A673 (cell line): ENCODE data around the gene ARL8A. TPM values are rescaled to one million over a fixed set of nuclear protein-coding genes. Genes with fewer than 3 reads are reported as not detected.
"Not testable (repeated sequence)": the region's sequence is repeated elsewhere in the genome, so short reads cannot be mapped to it uniquely, and the experiment has no call there.

Experiments
- BruUV-seq: library from RNA; stranded (reverse); fragments of 400-500 nt; replicated peaks from 2 replicates; lab custom pipeline; 2021; lab: Mats Ljungman, UMichigan
- CTCF ChIA-PET: fragments of 300-600 bp; sonication (Branson Sonifier 250); formaldehyde crosslinking; loops from one replicate; lab custom pipeline; 2022; ENCODE audit warnings: antibody characterized with exemption; lab: Charles Lee
- POLR2A ChIA-PET: fragments of 300-600 bp; sonication (Branson Sonifier 250); formaldehyde crosslinking; loops from one replicate; lab custom pipeline; 2022; ENCODE audit warnings: antibody characterized with exemption; ENCODE audit not compliant: low non-redundant PET; lab: Charles Lee
- DNase-seq: peaks from one replicate; pipeline ENCODE4 v3.0.0-alpha.2; 2015; ENCODE audit warnings: low spot score
- H3K27ac ChIP-seq: fragments of 200-600 bp; sonication (generic); 2 replicates; pipeline ENCODE4 v1.5.1; 2016; ENCODE audit warnings: mixed run types, low read depth, mild to moderate bottlenecking, mixed read lengths, antibody characterized with exemption, low read length; ENCODE audit not compliant: poor library complexity, severe bottlenecking
- H3K27me3 ChIP-seq: fragments of 200-600 bp; sonication (generic); replicated peaks from 2 replicates; pipeline ENCODE4 v1.6.1; 2017; ENCODE audit warnings: mixed run types, low read depth, mild to moderate bottlenecking, mixed read lengths, antibody characterized with exemption, low read length; ENCODE audit not compliant: insufficient read depth, poor library complexity
- H3K36me3 ChIP-seq: fragments of 200-600 bp; sonication (generic); 2 replicates; pipeline ENCODE4 v1.6.1; 2016; ENCODE audit warnings: mixed run types, mild to moderate bottlenecking, mixed read lengths, antibody characterized with exemption, low read length; ENCODE audit not compliant: insufficient read depth, poor library complexity, severe bottlenecking
- H3K4me1 ChIP-seq: fragments of 200-600 bp; sonication (generic); 2 replicates; pipeline ENCODE4 v1.6.1; 2017; ENCODE audit warnings: mixed run types, mild to moderate bottlenecking, mixed read lengths, antibody characterized with exemption, low read length; ENCODE audit not compliant: insufficient read depth, poor library complexity, severe bottlenecking
- H3K4me3 ChIP-seq: fragments of 200-600 bp; sonication (generic); 2 replicates; pipeline ENCODE4 v1.5.1; 2016; ENCODE audit warnings: low read depth, mixed run types, mild to moderate bottlenecking, mixed read lengths, low read length; ENCODE audit not compliant: poor library complexity, severe bottlenecking
- H3K9me3 ChIP-seq: fragments of 200-600 bp; sonication (generic); 2 replicates; pipeline ENCODE4 v1.6.1; 2016; ENCODE audit warnings: mixed run types, low read depth, mild to moderate bottlenecking, mixed read lengths, antibody characterized with exemption, low read length; ENCODE audit not compliant: poor library complexity, severe bottlenecking
- CTCF ChIP-seq: fragments of 300-800, 200-600 bp; sonication (generic); conservative IDR thresholded peaks from 2 replicates; pipeline ENCODE4 v1.5.1; 2017; ENCODE audit warnings: low read depth, mild to moderate bottlenecking, antibody characterized with exemption, low read length, moderate library complexity, mixed read lengths
- EZH2 ChIP-seq: fragments of 200-600 bp; sonication (generic); IDR thresholded peaks from 2 replicates; pipeline ENCODE4 v1.6.1; 2017; ENCODE audit warnings: borderline replicate concordance, low read depth, mild to moderate bottlenecking, mixed read lengths, antibody characterized with exemption, low read length; ENCODE audit not compliant: poor library complexity, severe bottlenecking
- intact Hi-C: fragments of 100-400 bp; cut with micrococcal nuclease; formaldehyde crosslinking; loops from one replicate; pipeline ENCODE4 v1.10.0; 2022; ENCODE audit not compliant: unreplicated experiment
- total RNA-seq: library from RNA; stranded (reverse); gene quantifications from 2 replicates; pipeline ENCODE4 v1.2.3, GENCODE V29; 2021

The ARL8A gene
- total RNA-seq, 1 experiment from 2014 or later = 41.9 TPM

DNA sequence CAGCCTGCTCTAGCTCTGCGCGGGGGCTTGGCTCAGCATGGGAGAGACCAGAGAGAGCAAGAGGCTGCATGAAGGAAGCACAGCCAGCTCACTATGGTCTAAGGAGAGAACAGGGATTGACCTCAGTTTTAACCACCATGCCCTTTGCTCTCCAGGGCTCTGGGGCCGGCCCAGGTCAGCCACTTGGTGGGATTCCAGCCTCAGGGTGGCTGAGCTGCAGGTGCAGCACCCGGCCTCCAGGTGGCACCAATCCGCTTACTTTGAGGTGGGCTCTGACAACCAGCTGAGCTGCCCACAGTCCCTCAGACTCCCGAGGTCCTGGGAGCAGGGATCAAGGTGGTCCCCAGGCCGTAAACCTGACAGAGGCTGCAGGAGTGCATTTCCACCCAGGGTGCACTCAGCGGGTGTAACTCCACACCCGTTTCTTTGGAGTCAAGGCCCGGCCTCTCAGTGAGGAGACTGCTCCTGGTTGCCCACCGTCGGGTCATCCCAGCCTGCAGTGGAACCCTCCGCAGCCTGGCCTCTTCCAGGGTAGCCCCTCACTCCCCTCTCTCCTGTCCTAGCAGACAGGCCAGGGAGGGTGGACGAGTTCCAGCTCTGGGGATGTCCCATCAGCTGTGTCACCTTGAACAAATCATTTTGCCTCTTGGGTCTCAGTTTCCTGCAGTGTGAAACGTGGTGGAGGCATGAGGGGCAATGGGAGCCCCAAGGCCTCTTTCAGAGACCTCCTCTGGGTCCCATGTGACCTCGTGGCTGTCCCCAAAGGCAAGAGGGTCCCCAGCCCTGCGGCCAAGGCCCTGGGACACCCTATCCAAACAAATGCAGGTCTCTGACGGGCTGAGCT lies 48.5 kb upstream of the ARL8A start:
- H3K4me3 ChIP-seq = no peak overlapping the region

GRCh38 chr1:202191391-202191790 lies 46.9 kb upstream of the ARL8A start:
- H3K4me3 ChIP-seq, H3K27ac ChIP-seq, DNase-seq, POLR2A ChIA-PET, CTCF ChIA-PET, intact Hi-C loops, BruUV-seq, H3K36me3 ChIP-seq, H3K4me1 ChIP-seq, H3K9me3 ChIP-seq: not testable (repeated sequence)
- peaks cover 35% of the 10 kb centered on the region for H3K27me3 ChIP-seq

More for the DNA sequence above, 48.5 kb upstream of the ARL8A start:
- TF ChIP-seq EZH2 = no peak
- TF ChIP-seq CTCF = peak; percentile 90
- Histone ChIP-seq H3K27me3 (peaks cover 39% of the 10 kb centered on the region), H3K4me1 (no peaks in the 10 kb centered on the region), H3K27ac (no peak overlapping the region), H3K9me3 (no peaks in the 10 kb centered on the region), H3K36me3 (no peaks in the 10 kb centered on the region)
- intact Hi-C loops = loop anchor here (2.0 kb wide), 1 partner anchor 122 kb away; no protein-coding TSS in a partner anchor
- no TSS peak for BruUV-seq
- peak; percentile 59 for DNase-seq
- CTCF ChIA-PET = interaction anchor here (0.6 to 1.6 kb wide), 6 partner anchors 9 to 527 kb away, joined by 3 to 6 read pairs (median 4); no protein-coding TSS in a partner anchor
- POLR2A ChIA-PET = no interaction called here

DNA sequence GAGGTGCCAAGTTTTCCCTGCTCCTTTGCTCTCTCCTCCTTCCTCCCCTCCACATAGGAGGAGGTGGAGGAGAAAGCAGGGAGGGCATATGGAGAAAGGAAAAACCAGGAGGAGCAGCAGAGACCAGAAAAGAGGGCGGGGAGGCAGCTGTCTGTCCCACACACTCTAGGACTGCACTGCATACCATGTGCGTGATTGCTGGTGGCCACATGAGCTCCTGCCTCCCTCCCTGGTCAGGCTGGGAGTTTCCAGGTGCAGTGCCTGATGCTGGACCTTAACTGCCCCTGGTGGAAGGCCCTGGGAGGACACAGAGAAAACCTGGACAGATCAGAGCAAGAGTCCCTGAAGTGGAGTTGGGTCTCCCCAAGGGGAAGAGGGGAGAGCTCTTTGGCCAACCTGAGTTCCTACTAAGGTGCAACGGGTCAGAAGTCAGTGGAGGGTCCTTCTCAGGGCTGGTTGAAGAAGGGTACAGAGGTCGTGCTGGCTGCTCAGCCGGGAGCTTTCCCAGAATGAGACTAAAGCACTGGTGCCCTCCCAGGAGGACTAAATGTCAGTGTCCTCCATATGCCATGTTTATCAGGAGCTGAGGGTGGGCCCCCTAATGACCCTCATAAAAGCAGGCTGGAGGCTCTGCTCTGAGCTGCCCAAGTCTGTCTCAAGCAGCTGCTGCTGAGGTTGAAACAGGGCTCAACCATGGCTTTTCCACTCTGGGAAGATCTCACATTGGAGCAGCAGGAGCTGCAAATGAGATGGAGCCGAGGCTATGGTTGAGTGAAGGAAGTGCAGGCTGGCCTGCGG lies 45.6 kb upstream of the ARL8A start:
- Histone ChIP-seq H3K4me1 (no peaks in the 10 kb centered on the region), H3K9me3 (no peaks in the 10 kb centered on the region), H3K36me3 (no peaks in the 10 kb centered on the region), H3K27me3 (peaks cover 23% of the 10 kb centered on the region), H3K27ac (no peak overlapping the region), H3K4me3 (no peak overlapping the region)
- ChIA-PET POLR2A (no interaction called here), CTCF (interaction anchor here (0.6 to 1.7 kb wide), 4 partner anchors 35 to 902 kb away, joined by 3 to 13 read pairs (median 7); no protein-coding TSS in a partner anchor)
- TF ChIP-seq EZH2 (no peak), CTCF (no peak)
- no TSS peak for BruUV-seq
- DNase-seq = no peak
- intact Hi-C loops = no loop called here
